Measurements from ENCODE around the gene PTPRR.

Gene PTPRR, protein sequence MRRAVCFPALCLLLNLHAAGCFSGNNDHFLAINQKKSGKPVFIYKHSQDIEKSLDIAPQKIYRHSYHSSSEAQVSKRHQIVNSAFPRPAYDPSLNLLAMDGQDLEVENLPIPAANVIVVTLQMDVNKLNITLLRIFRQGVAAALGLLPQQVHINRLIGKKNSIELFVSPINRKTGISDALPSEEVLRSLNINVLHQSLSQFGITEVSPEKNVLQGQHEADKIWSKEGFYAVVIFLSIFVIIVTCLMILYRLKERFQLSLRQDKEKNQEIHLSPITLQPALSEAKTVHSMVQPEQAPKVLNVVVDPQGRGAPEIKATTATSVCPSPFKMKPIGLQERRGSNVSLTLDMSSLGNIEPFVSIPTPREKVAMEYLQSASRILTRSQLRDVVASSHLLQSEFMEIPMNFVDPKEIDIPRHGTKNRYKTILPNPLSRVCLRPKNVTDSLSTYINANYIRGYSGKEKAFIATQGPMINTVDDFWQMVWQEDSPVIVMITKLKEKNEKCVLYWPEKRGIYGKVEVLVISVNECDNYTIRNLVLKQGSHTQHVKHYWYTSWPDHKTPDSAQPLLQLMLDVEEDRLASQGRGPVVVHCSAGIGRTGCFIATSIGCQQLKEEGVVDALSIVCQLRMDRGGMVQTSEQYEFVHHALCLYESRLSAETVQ

DNA sequence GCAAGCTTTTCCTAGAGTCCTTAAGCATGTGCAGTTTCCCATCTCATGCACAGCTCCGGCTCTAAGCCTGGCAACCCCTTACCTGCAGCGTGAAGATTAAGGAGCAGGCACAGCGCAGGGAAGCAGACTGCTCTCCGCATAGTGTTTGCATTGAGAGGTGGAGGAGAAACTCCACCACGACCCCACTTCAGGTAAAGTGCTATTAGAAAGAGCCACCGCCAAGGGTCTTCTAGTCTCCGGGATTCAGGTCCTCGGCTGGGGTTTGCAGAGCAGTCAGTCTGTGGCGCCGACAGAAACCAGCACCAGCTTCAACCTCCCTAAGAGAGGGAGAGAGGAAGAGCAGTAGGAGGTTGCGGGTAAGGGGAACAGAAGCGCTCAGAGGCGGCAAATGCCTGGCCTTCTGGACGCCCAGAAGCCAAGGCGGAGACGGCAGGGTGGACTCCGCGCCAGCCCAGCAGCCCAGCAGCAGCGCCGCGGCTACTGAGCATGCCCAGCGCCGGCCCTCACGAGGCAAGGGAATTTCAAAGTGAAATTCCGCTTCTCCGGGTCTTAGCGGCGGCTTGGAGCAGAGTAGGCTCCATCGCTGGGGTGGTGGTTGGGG lies at the start of gene PTPRR:
TSS of gene PTPRR (minus strand) at position 488 of the 601 bp plus-strand sequence. CDS start at position 140, 348 bp downstream.
- DNase-seq (ENCODE audit: low read depth in 2 of 2): no peak

DNA sequence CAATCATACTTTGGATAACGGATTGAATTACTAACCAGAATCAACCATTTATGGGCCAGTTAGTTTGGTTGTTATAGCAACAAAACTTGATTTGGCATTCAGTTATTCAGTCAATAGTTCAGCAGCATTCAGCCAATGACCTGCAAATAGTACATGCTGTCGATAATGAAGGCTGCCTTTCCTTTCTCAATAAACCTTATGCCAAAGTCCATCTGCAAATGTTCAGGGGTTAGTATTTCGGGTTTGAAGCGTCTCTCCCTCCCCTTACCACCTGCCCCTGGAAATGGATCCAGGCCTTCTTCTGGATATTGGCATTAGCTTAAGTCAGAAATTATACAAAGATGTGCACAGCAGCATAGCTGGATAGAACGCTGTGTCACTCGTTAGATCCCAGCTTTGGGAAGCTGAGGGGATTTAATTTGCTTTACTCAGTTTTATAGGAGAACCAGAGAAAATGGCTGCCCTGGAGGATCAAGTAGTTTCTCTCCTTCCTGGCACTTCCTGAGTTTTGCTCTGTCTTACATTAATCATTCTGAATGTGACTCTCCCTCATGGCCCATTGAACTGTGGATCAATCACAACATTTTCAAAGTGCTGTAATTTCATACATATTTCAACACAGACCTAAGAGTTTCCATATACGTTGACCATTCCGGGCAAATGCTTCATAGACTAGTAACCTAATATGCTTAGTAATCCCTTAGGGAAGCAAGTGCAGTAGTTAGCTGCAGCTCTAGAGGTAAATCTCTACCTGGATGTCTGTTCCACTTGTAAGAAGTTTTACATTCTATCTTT lies 46.7 kb upstream of the PTPRR start:
- DNase-seq (ENCODE audit: low read depth in 2 of 2): no peak

DNA sequence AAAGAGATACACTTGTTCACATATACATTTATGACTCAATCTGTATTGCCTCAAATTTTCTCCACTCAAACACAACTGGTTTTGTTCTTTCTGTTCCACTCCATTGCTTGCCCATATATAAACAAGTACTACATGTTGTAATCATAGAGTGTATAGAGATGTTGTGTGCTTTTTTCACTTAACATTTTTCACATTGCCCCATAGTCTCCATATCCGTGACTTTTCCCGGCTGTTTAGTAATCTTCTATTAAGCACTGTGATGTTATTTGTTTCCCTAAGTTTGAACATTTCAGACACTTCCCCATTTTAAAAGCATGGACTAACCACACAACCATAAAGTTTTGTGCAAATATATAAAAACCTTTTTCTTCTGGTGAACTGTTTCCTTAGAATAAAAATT lies 45.5 kb upstream of the PTPRR start:
- DNase-seq (ENCODE audit: low read depth in 2 of 2): no peak

DNA sequence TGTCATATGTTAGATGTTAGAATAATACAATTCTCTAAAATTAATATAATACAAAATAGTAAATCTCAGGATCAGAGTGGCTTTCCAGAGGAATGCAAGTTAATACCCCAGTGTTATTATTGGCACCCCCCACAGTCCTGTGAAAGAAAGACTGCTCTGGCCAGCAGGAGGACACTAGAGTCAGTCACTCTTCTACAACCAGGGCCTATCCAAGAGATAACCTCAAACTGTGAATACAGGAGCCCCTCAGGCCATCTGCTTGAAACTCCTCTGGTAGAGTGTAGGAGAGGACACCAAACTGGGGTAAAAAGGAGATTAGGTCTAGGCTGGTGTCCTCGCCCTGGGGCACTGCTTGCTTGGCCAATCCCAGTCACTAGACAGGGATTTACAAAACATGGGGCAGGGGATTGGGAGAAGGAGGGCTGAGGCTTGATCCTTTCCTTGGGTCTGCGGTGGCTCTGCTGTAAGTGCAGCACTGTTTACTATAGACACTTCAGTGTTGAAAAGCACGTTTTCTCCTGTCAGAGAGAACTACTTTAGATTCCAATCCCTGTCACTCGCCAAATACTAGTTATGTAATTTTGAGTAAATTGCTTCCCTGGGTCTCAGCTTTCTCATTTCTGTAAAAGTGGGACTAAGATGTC lies 44.5 kb upstream of the PTPRR start:
- no peak for DNase-seq (ENCODE audit: low read depth in 2 of 2)

DNA sequence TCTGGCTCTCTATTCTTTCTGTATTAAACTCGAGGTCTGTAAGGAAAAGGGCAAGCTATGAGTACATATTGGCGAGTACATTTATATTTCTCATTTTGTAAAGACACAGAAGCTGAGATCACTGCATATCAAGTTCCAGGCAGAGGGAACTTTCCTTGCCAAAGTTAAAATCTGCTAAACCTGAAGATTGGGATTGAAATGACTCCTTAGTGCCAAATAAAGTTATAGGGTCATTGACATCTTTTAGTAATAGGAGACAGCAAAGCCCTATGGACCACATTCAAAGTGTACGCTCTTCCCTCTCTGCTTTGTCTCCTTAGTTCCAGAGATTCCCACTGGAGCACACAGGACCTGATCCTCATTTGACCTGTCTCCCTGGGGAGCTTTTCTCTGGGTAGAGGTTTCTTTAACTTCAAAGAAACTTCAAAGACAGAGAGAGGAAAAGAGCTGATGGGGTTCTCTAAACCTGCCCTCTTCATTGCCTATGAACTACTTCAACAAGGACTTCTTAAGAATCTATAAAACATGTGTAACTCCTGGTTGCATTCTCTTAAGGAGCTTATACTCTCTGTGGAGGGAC lies 42.6 kb upstream of the PTPRR start:
- no peak for DNase-seq (ENCODE audit: low read depth in 2 of 2)

DNA sequence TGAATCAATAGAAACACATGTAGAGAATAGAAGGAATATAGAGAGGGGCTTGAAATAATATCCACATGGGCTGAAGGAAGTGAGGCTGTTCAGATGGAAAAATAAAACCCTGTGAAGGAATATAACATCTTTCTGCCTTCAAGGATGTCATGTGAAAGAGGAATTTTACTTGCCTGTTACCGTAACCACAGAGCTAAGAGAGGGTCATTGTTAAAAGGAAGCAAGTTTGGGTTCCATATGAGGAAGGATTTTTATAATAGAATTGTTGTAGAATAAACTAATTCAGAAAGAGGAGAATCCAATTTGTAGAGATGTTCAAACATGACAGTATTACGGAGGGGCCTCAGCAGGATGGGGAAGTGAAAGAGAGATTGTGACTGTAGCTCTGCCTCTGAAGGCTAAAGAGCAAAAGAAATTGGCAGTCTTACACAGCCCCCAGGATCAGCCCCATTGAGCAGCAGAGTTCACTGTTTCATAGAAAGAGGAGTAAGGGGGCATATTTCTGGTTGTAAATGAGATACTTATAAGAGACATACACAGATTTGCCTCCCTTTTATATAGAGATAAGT lies 41.8 kb upstream of the PTPRR start:
- DNase-seq (ENCODE audit: low read depth in 2 of 2): no peak

DNA sequence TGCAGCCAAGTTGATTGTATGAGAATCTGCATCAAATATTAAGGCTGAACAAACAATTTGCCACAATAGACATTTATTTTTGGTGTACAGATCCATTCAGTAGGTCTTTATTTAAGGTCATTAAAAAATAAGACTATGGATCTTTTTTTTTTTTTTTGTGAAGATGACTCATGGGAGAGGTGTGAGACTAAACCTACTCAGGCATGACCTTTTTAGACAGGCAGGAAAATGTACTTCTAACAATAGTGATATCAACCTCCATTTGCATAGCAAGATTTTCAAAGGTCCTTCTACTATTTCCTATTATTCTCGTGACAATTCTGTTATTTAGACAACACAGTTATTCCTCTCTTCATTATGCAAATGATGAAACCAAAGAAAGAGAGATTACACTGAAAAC lies 39.9 kb upstream of the PTPRR start:
- no peak for DNase-seq (ENCODE audit: low read depth in 2 of 2)

DNA sequence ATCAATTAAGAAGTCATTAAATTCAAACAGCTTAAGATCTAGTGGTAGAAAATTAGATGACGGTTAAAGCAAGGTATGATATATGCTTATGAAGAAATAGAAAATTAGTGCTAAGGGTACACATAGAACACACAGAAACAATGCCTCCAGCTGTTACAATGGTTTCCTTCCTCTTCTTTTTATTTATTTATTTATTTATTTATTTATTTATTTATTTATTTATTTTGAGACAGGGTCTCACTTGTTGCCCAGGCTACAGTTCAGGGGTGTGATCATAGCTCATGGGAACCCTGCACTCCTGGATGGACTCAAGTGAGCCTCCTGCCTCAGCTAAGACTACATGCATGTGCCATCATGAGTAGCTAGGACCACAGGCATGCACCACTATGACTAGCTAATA lies 34.9 kb upstream of the PTPRR start:
- DNase-seq (ENCODE audit: low read depth in 2 of 2): no peak

DNA sequence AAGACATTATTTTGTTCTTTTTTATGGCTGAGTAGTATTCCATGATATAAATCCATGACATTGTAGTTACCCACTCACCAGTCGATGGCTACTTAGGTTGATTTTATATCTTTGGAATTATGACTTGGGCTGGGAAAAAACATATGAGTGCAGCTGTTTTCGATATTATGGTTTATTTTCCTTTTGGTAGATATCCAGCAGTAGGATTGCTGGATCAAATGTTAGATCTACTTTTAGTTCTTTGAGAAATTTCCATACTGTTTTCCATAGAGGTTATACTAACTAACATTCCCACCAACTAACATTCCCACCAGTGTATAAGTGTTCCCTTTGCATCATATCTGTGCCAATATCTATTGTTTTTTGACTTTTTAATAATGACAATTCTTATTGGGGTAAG lies 29.9 kb upstream of the PTPRR start:
- DNase-seq (ENCODE audit: low read depth in 2 of 2): no peak

DNA sequence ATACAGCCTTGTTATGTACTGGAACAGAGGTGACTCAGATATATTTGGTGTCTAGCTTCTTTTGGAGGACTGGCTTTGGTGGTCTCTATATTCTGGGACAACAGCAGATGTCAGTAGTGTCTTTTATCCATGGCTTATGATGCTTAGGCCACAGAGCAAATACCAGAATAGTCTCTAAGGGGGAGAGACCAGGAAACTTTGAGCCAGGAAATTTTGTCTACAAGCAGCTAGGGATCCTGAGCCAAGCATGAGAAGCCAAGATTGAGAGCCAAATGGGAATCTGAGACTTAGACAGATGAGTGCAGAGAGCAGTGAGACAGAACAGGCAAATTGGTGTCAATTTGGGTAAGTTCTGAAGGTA lies 28.4 kb upstream of the PTPRR start:
- DNase-seq (ENCODE audit: low read depth in 2 of 2): no peak

DNA sequence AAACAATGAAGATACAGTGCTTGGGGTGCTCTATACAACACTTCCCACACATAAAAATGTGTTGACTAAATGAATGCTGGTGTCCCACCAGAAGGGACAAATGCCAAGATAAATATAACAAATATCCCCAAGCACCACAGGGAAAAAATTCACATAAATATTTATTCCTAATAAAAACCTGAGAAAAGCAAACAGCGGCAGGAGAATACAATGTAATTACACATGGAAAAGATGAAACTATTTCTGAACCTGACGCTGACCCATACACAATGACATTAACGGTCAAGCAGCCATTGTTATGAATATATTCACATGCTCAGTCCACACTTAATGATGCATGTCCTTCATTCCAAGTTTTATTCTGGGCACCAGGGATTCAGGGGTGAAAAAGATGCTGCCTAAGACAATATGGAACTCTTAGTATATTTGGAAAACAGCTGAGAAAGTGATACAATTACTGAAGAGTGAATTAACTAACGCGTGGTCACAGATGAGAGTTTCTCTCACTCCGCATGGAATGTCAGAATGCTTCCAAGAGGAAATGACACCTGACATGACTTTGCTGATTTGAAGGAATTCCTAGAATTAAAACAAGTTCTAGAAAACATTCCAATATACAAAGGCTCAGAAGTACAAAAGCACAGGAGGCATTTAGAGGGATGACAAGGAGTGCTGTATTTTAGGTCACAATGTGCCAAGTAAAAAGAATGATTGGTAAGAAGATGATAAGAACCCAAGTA lies 27.9 kb upstream of the PTPRR start:
- DNase-seq (ENCODE audit: low read depth in 2 of 2): no peak

DNA sequence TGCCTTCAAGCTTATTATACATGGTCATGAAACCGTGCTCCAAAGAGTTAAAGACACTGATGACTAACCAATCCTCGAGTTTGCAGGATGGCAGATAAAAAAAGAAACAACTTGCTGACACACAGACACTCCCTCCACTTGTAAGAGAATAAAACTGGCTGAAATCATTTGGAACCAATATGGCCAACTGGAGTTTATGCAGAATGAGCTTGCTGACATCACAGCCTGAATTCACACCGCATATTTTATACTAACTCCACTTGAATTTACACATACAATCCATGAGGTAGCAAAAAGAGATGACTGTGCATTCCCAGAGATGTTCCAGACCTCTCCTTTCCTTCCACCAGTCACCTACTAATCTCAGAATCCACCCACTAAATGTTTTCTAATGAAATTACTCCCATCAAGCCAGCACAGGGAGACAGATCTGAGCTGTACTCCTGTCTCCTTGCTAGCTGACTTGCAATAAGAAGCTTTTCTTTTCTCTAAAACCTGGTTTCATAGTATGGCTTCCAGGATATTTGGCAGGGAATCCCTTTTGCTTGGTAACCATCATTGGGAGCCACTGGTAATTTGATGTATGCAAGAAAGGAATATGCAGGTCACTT lies 15.8 kb upstream of the PTPRR start:
- DNase-seq (ENCODE audit: low read depth in 2 of 2): no peak

DNA sequence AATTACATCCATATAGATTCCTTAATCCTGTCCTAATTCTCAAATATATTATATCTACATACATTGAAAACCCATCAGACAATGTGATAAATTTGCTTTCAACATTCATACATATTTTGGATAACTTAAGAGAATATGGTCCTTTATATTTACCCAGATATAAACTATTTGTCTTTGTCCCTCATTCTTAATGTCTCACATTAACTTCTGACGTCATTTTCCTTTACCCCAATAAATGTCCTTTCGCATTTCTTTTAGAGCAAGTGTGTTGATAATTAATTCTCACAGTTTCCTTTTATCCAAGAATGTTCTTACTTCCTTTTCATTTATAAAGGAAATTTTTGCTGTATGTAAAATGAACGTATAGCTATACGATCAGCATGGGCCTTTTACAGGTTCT lies 12.6 kb upstream of the PTPRR start:
- no peak for DNase-seq (ENCODE audit: low read depth in 2 of 2)

DNA sequence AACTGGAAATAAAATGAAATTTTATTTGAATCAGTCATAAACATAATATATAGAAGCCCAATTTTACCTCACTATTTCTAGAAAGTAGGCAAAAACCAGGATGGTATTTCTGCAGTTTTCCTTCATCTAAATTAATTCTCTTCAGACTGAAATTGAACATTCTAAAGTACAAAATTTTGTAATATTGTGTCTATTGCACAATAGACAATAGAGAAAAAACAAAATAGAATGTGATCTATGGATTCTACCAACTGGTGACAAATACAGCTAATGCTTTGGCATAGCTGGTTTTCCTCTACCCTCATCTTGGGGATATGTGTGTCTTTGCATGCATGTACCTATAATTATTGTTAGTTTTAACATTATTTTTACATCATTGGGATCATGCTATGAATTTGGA lies 8.5 kb upstream of the PTPRR start:
- no peak for DNase-seq (ENCODE audit: low read depth in 2 of 2)

DNA sequence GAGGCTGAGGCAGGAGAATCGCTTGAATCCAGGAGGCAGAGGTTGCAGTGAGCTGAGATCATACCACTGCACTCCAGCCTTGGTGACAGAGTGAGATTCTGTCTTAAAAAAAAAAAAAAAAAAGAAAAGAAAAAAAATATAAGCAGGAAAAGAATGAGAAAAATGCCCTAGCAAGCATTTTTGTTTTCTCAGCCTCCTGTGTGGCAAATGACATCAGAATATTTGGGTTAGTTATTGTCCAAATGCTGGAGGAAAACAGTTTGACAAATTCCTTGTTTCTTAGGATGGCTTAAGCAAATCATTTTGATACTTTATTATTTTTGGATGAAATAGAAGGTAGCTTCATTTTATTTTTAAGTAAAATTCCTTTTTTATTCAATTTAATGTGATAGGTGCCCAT lies 7.5 kb upstream of the PTPRR start:
- DNase-seq (ENCODE audit: low read depth in 2 of 2): no peak

DNA sequence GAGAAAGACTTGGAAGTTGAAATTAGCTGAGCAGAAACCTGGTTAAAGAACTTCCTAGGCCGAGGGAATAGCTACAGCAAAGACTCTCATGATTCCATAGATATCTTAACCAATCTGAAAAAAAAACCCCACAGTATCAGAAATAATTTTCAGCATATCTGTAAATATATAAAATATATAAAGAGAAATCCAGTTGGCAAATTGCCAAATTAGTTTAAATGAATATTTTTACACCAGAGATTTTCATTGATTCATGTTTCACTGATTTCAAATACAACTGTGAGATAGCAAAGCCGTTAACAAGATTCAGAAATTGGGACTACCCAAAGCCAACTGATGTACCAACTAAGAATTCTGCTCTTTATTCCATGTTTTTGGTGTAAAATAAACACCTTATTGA lies 6.8 kb upstream of the PTPRR start:
- DNase-seq (ENCODE audit: low read depth in 2 of 2): no peak

DNA sequence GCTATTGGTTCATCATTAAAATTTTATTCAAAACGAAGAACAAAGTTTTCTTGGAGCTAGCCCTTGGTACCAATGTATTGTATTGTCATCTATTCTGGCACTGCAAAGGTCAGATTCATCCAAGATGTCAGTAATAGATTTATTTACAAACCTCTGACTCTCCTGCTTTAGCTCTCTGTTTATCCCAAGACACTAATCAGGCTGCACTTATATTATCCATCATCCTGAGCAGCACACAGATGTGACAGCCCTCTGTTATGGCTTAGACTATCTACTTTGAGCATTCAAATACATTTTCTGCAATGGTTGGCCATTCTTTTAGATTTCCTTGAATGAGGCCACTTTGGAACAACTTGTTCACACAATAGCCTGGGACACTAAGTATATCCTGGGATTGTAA lies 5.0 kb upstream of the PTPRR start:
- DNase-seq (ENCODE audit: low read depth in 2 of 2): no peak

DNA sequence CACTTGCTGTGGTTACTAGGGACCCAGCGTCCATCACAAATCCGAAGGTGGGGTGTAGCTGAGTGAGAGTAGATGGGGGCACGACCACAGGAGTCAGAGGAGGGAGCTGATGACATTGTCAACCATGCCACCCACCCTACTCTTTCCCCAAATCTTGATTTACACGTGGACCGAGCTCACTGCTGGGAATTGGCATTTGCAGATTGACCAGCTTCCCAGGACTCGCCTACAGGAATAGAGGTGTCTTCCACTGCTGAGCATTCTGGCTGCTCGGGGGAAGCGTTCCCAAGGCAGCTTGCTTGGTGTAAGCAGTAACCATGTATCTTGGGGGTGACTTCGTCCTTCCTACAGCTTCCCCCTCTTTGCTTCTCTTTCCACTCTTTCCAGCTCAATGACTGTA lies 353 bp upstream of the PTPRR start:
- DNase-seq (ENCODE audit: low read depth in 2 of 2): no peak

DNA sequence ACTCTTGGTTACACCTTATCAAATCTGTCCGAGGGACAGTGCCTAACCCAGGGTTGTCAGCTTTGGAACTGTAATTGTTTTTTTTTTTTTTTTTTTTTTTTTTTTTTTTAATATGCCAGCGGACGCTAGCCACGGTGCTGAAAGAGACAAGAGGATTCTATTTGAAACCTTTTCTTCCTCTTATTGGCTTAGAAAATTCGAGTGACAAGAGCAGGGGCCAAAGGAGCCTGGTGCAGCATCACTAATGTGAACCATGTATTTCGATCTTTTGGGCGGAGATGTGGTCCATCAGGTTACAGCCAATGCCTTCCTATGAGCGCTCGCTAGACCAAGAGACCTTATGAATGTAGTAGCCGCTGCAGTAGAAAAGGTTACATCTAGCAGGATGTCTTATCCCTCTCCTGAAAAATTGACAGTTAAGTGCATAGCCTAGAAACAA lies 922 bp downstream of the PTPRR start:
- no peak for DNase-seq (ENCODE audit: low read depth in 2 of 2)

DNA sequence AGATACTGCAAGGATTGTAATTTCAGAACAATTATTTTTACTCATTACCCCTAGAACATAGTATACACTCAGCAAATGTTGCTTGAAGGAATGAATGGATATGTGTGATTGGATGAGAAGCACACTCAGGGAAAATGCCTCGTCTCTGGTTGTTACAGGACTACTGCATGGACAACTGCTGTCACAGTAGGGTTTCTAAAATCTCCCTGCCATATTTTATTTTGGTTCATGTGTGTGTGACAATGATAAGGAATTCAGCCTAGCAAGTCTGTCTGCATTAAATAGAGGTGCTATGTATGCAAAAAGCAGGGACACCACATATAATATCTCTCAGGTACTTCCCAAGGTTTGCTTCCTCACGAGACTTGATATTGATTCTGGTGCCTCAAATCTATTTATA lies 1.4 kb downstream of the PTPRR start:
- no peak for DNase-seq (ENCODE audit: low read depth in 2 of 2)

All from stimulated activated CD8-positive, alpha-beta memory T cell treated with anti-CD3 and anti-CD28 coated beads, Interleukin-15, amount 100 ng/mL, for 4 hours (primary cell).